22Rv1 (cell line): ENCODE measurements around the gene ERFL.
"Not testable (repeated sequence)": the region's sequence is repeated elsewhere in the genome, so short reads cannot be mapped to it uniquely, and the experiment has no call there.

Experiments
- CTCF ChIP-seq: fragments of 450-650 bp; IDR thresholded peaks from 2 replicates; pipeline ENCODE4 v1.5.1; 2017; ENCODE audit warnings: mild to moderate bottlenecking
- ZFX ChIP-seq: fragments of 450-650 bp; IDR thresholded peaks from 2 replicates; pipeline ENCODE4 v1.6.1; 2017; ENCODE audit warnings: antibody characterized with exemption, borderline replicate concordance

- not testable (repeated sequence) for TF ChIP-seq CTCF, ZFX
Measured at GRCh38 chr19:41914424-41914834, 13.8 kb downstream of the ERFL start.
